Calu3 (cell line): ENCODE results near the gene LAMC3. TPM values are rescaled to one million over a fixed set of nuclear protein-coding genes. Genes with fewer than 3 reads are reported as not detected.
A peak's percentile ranks its signal among the peaks of the same experiment; 100 is the strongest.

Source experiments
- BruUV-seq: library from RNA; stranded (reverse); fragments of 400-500 nt; replicated peaks from 2 replicates; lab custom pipeline; 2021; lab: Mats Ljungman, UMichigan
- CTCF ChIA-PET: fragments of 300-600 bp; sonication (Branson Sonifier 250); formaldehyde crosslinking; loops from one replicate; lab custom pipeline; 2022; ENCODE audit warnings: antibody characterized with exemption; lab: Charles Lee
- DNase-seq: peaks from one replicate; pipeline ENCODE4 v3.0.0; 2022
- H3K27ac Mint-ChIP-seq: one replicate; pipeline ENCODE4 v1.8.0; 2022; ENCODE audit warnings: mixed read lengths; ENCODE audit not compliant: unreplicated experiment
- H3K27me3 Mint-ChIP-seq: one replicate; pipeline ENCODE4 v1.8.0; 2022; ENCODE audit warnings: mixed read lengths; ENCODE audit not compliant: unreplicated experiment
- H3K36me3 Mint-ChIP-seq: one replicate; pipeline ENCODE4 v1.8.0; 2022; ENCODE audit warnings: mild to moderate bottlenecking, moderate library complexity, mixed read lengths; ENCODE audit not compliant: insufficient read depth, unreplicated experiment
- H3K4me1 Mint-ChIP-seq: one replicate; pipeline ENCODE4 v1.8.0; 2022; ENCODE audit warnings: mild to moderate bottlenecking, low read depth, mixed read lengths; ENCODE audit not compliant: unreplicated experiment
- H3K4me3 Mint-ChIP-seq: one replicate; pipeline ENCODE4 v1.8.0; 2022; ENCODE audit warnings: mild to moderate bottlenecking, low read depth, moderate library complexity, mixed read lengths; ENCODE audit not compliant: unreplicated experiment
- H3K9me3 Mint-ChIP-seq: one replicate; pipeline ENCODE4 v1.8.0; 2022; ENCODE audit warnings: low read depth, mixed read lengths; ENCODE audit not compliant: unreplicated experiment
- intact Hi-C: fragments of 100-400 bp; cut with micrococcal nuclease; formaldehyde crosslinking; loops from one replicate; pipeline ENCODE4 v1.10.0; 2022; ENCODE audit not compliant: unreplicated experiment
- total RNA-seq: library from RNA; stranded (reverse); gene quantifications from 2 replicates; pipeline ENCODE4 v1.2.3, GENCODE V29; 2022
- TF ChIP-seq, protein P1 (sequence below): fragments of 200-600 bp; IDR thresholded peaks from one replicate; pipeline ENCODE4 v1.8.0; 2022; ENCODE audit warnings: antibody characterized with exemption; ENCODE audit not compliant: unreplicated experiment

Gene LAMC3
- total RNA-seq, 1 experiment from 2014 or later, result not detected

DNA sequence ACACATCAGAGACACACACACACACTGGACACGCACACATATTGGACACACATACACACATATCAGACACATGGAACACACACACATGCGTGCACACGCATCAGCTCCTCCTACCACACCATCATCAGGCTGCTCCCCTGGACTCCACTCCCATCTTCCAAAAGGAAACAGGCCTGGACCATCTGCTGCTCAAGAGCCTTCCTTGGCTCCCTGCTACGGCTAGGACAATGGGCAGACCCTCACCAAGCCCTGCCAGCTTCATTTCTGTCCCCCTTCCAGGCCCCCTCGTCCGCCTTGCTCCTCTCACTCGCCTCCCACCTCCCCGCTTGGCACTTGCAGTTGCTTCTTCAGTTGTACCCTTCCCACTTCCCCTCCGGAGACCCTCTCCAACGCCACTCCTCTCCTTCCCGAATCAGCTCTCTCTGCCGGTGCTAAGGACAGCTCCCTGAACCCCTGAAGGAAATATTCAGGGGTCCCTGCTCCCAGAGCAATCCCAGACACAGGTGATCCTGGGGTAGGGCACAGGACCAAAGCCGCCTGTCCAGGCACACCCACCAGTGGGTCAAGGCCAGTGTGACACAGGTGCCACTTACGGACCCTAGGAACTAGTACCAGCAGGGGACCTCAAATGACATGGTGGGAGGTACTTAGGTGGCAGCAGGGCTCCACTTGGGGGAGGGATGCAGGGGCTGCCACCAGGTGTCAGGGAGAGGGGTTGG, 12.1 kb upstream of the LAMC3 start:
- Mint-ChIP-seq H3K27ac (no peak overlapping the region), H3K4me3 (no peak overlapping the region), H3K4me1 (no peaks in the 10 kb centered on the region), H3K27me3 (peaks cover 54% of the 10 kb centered on the region), H3K36me3 (peaks cover 5% of the 10 kb centered on the region), H3K9me3 (no peaks in the 10 kb centered on the region)
- no TSS peak for BruUV-seq
- CTCF ChIA-PET, result interaction anchor here (1.3 to 1.7 kb wide), 2 partner anchors 127 to 130 kb away, joined by 4 to 9 read pairs; no protein-coding TSS in a partner anchor
- no peak for DNase-seq
- intact Hi-C loops, result loop anchor here (5.0 kb wide), 1 partner anchor 130 kb away; no protein-coding TSS in a partner anchor
- TF ChIP-seq, protein P1, sequence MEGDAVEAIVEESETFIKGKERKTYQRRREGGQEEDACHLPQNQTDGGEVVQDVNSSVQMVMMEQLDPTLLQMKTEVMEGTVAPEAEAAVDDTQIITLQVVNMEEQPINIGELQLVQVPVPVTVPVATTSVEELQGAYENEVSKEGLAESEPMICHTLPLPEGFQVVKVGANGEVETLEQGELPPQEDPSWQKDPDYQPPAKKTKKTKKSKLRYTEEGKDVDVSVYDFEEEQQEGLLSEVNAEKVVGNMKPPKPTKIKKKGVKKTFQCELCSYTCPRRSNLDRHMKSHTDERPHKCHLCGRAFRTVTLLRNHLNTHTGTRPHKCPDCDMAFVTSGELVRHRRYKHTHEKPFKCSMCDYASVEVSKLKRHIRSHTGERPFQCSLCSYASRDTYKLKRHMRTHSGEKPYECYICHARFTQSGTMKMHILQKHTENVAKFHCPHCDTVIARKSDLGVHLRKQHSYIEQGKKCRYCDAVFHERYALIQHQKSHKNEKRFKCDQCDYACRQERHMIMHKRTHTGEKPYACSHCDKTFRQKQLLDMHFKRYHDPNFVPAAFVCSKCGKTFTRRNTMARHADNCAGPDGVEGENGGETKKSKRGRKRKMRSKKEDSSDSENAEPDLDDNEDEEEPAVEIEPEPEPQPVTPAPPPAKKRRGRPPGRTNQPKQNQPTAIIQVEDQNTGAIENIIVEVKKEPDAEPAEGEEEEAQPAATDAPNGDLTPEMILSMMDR, result no peak

DNA sequence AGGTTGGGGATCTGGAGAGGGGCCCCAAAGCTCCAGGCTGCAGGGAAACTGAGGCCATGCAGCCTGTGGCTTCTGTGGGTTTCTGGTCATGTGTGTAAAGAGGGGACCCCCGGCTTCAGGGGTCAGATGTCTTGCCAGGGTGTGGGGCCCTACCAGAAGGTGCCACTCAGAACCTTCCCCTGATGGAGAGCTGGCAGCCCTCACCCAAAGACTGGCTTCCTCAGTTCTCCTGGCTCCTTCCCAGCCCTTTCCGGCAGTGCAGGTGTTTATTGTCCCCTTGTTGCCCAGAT, 11.6 kb upstream of the LAMC3 start:
- intact Hi-C loops, result loop anchor here (5.0 kb wide), 1 partner anchor 130 kb away; no protein-coding TSS in a partner anchor
- H3K36me3 Mint-ChIP-seq, result peaks cover 5% of the 10 kb centered on the region
- no peak for DNase-seq
- TF ChIP-seq, protein P1, result no peak
- CTCF ChIA-PET, result interaction anchor here (1.3 to 1.7 kb wide), 2 partner anchors 127 to 131 kb away, joined by 4 to 9 read pairs; no protein-coding TSS in a partner anchor
- no peaks in the 10 kb centered on the region for H3K4me1 Mint-ChIP-seq
- no peak overlapping the region for H3K4me3 Mint-ChIP-seq
- no peaks in the 10 kb centered on the region for H3K9me3 Mint-ChIP-seq
- BruUV-seq, result no TSS peak
- no peak overlapping the region for H3K27ac Mint-ChIP-seq
- peaks cover 53% of the 10 kb centered on the region for H3K27me3 Mint-ChIP-seq

DNA sequence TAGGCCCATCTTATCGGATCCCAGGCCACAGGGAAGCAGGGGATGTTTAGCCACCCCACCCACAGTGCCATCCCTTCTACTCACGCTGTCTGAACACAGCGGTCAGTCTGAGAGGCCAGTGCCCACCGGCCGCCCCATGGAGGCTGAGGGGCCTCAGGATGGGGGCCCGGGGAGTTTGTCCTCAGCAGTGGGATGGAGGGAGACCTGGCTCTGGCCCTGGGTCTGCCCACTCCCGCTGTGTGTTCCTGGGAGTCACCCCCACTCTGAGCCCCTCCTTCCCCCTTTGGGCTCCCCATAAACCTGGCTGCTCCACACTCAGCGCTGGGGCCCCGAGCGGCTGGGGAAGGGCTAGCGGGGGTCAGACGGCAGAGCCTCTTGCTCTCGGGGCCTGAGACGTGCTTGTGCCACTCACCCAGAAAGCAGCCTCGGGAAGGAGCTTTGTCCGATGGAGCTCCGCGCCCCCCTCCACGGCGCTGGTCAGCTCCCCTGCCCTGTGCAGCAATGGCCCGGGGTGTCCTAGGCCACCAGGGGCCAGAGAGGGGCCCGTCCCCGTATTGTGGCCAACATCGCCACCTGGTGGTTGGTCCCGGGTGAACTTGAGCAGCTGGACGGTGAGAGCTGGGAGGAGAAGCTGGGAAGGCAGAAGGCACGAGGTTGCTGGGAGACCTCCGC, 10.9 kb upstream of the LAMC3 start:
- Mint-ChIP-seq H3K27ac (no peak overlapping the region), H3K9me3 (no peaks in the 10 kb centered on the region), H3K27me3 (peaks cover 53% of the 10 kb centered on the region), H3K4me1 (no peaks in the 10 kb centered on the region), H3K36me3 (peaks cover 5% of the 10 kb centered on the region), H3K4me3 (no peak overlapping the region)
- intact Hi-C loops, result loop anchor here (5.0 kb wide), 1 partner anchor 131 kb away; no protein-coding TSS in a partner anchor
- CTCF ChIA-PET, result interaction anchor here (0.6 to 1.7 kb wide), 8 partner anchors 13 to 132 kb away, joined by 3 to 9 read pairs (median 4); no protein-coding TSS in a partner anchor
- no TSS peak for BruUV-seq
- peak; percentile 75 for DNase-seq
- TF ChIP-seq, protein P1, result peak; percentile 73

DNA sequence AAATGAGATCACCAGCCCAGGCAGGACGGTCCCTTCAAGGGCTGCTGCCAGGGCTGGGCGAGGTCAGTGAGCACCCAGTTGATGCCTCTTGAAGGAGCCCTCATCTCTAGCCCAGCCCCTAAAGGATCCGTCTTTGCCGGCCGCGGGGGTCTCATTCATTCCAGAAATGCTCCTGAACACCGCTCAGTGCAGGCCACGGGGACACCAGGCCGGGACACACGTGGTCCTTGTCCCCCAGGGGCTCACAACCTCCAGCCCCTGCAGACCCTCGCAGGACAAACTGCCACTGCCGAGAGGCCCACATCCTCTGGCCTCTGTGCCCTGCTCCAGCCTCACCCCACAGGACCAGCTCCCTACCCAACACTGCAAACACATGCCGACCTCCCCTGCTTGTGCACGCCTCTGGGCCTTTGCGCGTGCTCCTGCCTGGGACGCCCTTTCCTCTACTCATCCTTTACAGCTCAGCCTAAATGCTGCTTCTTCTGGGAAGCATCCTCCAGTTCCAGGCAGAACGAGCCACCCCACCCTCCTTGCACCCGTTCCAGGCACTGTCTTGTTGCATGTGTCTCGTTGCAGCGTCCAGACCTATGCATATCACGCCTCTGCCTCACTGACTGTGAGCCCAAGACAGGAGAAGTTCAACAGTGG, 10.3 kb upstream of the LAMC3 start:
- H3K27me3 Mint-ChIP-seq, result peaks cover 50% of the 10 kb centered on the region
- no peaks in the 10 kb centered on the region for H3K4me1 Mint-ChIP-seq
- CTCF ChIA-PET, result interaction anchor here (0.6 to 1.7 kb wide), 10 partner anchors 13 to 525 kb away, joined by 3 to 9 read pairs (median 4); no protein-coding TSS in a partner anchor
- TF ChIP-seq, protein P1, result no peak
- H3K36me3 Mint-ChIP-seq, result peaks cover 4% of the 10 kb centered on the region
- intact Hi-C loops, result loop anchor here (5.0 kb wide), 1 partner anchor 131 kb away; no protein-coding TSS in a partner anchor
- no peaks in the 10 kb centered on the region for H3K9me3 Mint-ChIP-seq
- no peak overlapping the region for H3K27ac Mint-ChIP-seq
- H3K4me3 Mint-ChIP-seq, result no peak overlapping the region
- BruUV-seq, result no TSS peak
- no peak for DNase-seq
